SU-DHL-6 (cell line): Measurements from ENCODE around the gene C13orf46.

Source experiments
- H2AFZ ChIP-seq: fragments of 200-600 bp; sonication (generic); 2 replicates; pipeline ENCODE4 v1.6.1; 2014; ENCODE audit warnings: low read depth, mild to moderate bottlenecking, moderate library complexity, mixed read lengths, antibody characterized with exemption, low read length; ENCODE audit not compliant: severe bottlenecking
- H3F3A ChIP-seq: fragments of 200-600 bp; shearing (Covaris generic); 2 replicates; pipeline ENCODE4 v1.6.0; 2016; ENCODE audit warnings: antibody characterized with exemption, mild to moderate bottlenecking; ENCODE audit not compliant: insufficient read depth
- H3K27ac ChIP-seq: fragments of 200-600 bp; sonication (generic); 2 replicates; pipeline ENCODE4 v1.5.1; 2016; ENCODE audit warnings: low read depth, mild to moderate bottlenecking, low read length, moderate library complexity, mixed read lengths
- H3K27me3 ChIP-seq: fragments of 200-600 bp; sonication (generic), shearing (Covaris generic); 2 replicates; pipeline ENCODE4 v1.6.0; 2014; ENCODE audit warnings: mild to moderate bottlenecking, low read length
- H3K36me3 ChIP-seq: fragments of 200-600 bp; sonication (generic); 2 replicates; pipeline ENCODE4 v1.6.1; 2014; ENCODE audit warnings: mild to moderate bottlenecking, low read length, mixed read lengths
- H3K4me2 ChIP-seq: fragments of 300-600, 200-600 bp; shearing (Covaris generic), sonication (generic); 2 replicates; pipeline ENCODE4 v1.6.0; 2014; ENCODE audit warnings: low read length, low read depth, mild to moderate bottlenecking; ENCODE audit not compliant: poor library complexity, severe bottlenecking
- H3K4me3 ChIP-seq: fragments of 200-600 bp; sonication (generic); 2 replicates; pipeline ENCODE4 v1.5.1; 2014; ENCODE audit warnings: antibody characterized with exemption, low read length, mild to moderate bottlenecking, mixed read lengths; ENCODE audit not compliant: insufficient read depth, poor library complexity, severe bottlenecking
- H3K79me2 ChIP-seq: fragments of 200-600 bp; sonication (generic); 2 replicates; pipeline ENCODE4 v1.6.1; 2014; ENCODE audit warnings: mild to moderate bottlenecking, low read length, moderate library complexity; ENCODE audit not compliant: insufficient read depth
- H3K9ac ChIP-seq: fragments of 200-600 bp; sonication (generic); 2 replicates; pipeline ENCODE4 v1.7.0; 2014; ENCODE audit warnings: mild to moderate bottlenecking, low read length
- H3K9me2 ChIP-seq: fragments of 200-600 bp; sonication (generic); replicated peaks from 2 replicates; pipeline ENCODE4 v1.6.1; 2014; ENCODE audit warnings: low read length; ENCODE audit not compliant: insufficient read depth
- H3K9me3 ChIP-seq: fragments of 200-600 bp; sonication (generic); 2 replicates; pipeline ENCODE4 v1.6.1; 2014; ENCODE audit warnings: low read length, mixed read lengths; ENCODE audit not compliant: insufficient read depth
- H4K20me1 ChIP-seq: fragments of 200-600 bp; sonication (generic); 2 replicates; pipeline ENCODE4 v1.6.1; 2014; ENCODE audit warnings: low read depth, mild to moderate bottlenecking, antibody characterized with exemption, low read length, moderate library complexity, mixed read lengths
- CTCF ChIP-seq: fragments of 200-600 bp; sonication (generic); IDR thresholded peaks from one replicate; pipeline ENCODE4 v1.5.1; 2017; ENCODE audit warnings: antibody characterized with exemption, mild to moderate bottlenecking, low read length, moderate library complexity; ENCODE audit not compliant: insufficient read depth, poor library complexity, severe bottlenecking
- EZH2phosphoT487 ChIP-seq: fragments of 200-600 bp; sonication (generic), shearing (Covaris generic); conservative IDR thresholded peaks from 2 replicates; pipeline ENCODE4 v1.6.1; 2018; ENCODE audit warnings: mild to moderate bottlenecking, antibody characterized with exemption, low read length, moderate library complexity, mixed read lengths

Gene C13orf46

GRCh38 chr13:113945857-113946408 lies 27.9 kb downstream of the C13orf46 start:
- no peak for TF ChIP-seq CTCF
- TF ChIP-seq EZH2phosphoT487: no peak
- H2AFZ ChIP-seq: no peak overlapping the region
- H3F3A ChIP-seq: no peaks in the 10 kb centered on the region
- H3K9me3 ChIP-seq: no peaks in the 10 kb centered on the region
- no peak overlapping the region for H3K4me2 ChIP-seq
- H3K9me2 ChIP-seq: no peaks in the 10 kb centered on the region
- H4K20me1 ChIP-seq: no peaks in the 10 kb centered on the region
- no peak overlapping the region for H3K9ac ChIP-seq
- H3K27ac ChIP-seq: no peak overlapping the region
- no peaks in the 10 kb centered on the region for H3K36me3 ChIP-seq
- no peaks in the 10 kb centered on the region for H3K79me2 ChIP-seq
- no peaks in the 10 kb centered on the region for H3K27me3 ChIP-seq
- no peak overlapping the region for H3K4me3 ChIP-seq

- Histone ChIP-seq H3K4me3 (no peak overlapping the region), H3K27ac (no peak overlapping the region), H3K9ac (no peak overlapping the region), H3K4me2 (no peak overlapping the region), H3F3A (no peaks in the 10 kb centered on the region), H3K9me3 (no peaks in the 10 kb centered on the region), H3K27me3 (no peaks in the 10 kb centered on the region), H3K36me3 (no peaks in the 10 kb centered on the region), H3K9me2 (no peaks in the 10 kb centered on the region), H2AFZ (no peak overlapping the region), H3K79me2 (no peaks in the 10 kb centered on the region), H4K20me1 (no peaks in the 10 kb centered on the region)
- no peak for TF ChIP-seq EZH2phosphoT487
- no peak for TF ChIP-seq CTCF
Observed at GRCh38 chr13:113943821-113944565, 29.9 kb downstream of the C13orf46 start.

GRCh38 chr13:113942591-113943103 lies 31.2 kb downstream of the C13orf46 start:
- Histone ChIP-seq H3K4me3 (no peak overlapping the region), H4K20me1 (no peaks in the 10 kb centered on the region), H3K9me2 (no peaks in the 10 kb centered on the region), H3K27ac (no peak overlapping the region), H3K9me3 (no peaks in the 10 kb centered on the region), H3K36me3 (no peaks in the 10 kb centered on the region), H3K79me2 (no peaks in the 10 kb centered on the region), H3F3A (no peaks in the 10 kb centered on the region), H2AFZ (no peak overlapping the region), H3K4me2 (no peak overlapping the region), H3K9ac (no peak overlapping the region), H3K27me3 (no peaks in the 10 kb centered on the region)
- TF ChIP-seq EZH2phosphoT487: no peak
- TF ChIP-seq CTCF: no peak
